ENCODE data around the gene FAM210A. TPM values are rescaled to one million over a fixed set of nuclear protein-coding genes. Genes with fewer than 3 reads are reported as not detected.
A peak's percentile ranks its signal among the peaks of the same experiment; 100 is the strongest.

Gene FAM210A
- total RNA-seq, 2 experiments from 2014 or later = 24.9 to 29.4 TPM

DNA sequence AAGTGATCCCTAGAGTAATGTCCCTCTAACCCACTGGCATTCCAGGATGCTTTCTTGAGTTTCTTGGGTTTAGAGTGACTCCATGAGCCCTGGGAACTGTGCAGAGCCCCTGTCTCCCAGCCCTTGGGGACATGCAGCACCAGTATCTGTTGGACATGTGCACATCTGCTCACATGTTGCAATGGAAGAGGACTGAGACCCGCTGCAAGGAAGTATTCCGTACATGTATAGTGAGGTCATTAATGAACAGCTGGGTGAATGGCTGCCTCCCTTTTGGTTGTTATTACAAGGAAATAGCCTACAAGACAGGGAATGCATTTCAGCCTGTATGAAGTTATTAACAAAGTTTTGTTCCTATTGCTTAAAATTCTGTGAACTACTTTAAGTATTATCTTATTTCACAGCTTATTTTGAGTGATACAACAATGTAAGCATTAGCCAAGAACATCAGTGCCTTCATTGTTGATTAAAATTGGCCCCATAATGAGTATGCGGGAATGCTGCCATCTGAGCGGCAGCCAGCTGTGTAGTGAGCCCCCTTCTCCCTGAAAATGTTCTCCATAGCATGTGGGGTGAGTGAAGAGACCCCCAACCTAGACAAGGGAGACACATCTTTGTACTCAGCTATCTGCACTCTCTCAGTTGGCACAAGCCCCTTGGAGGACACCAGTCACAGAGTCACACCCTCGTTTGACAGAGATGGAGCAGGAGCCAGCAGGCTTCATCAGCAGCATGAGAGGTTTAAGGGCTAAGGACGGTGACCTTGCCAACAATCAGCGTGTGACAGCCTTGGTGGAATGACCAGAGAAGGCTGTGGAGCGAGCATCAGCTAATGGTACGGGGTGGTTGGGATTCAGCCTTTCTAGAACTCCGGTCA, 87.4 kb downstream of the FAM210A start:
- ChIA-PET POLR2A (no interaction called here), CTCF (interaction anchor here (0.5 to 0.9 kb wide), 2 partner anchors 71 to 81 kb away, joined by 3 read pairs; no protein-coding TSS in a partner anchor)
- H3K9me3 Mint-ChIP-seq = no peaks in the 10 kb centered on the region
- peaks cover 3% of the 10 kb centered on the region for H3K36me3 Mint-ChIP-seq
- H3K4me1 Mint-ChIP-seq (ENCODE audit: low read depth) = no peaks in the 10 kb centered on the region
- DNase-seq = no peak
- intact Hi-C loops (cut with micrococcal nuclease) = no loop called here
- H3K27me3 Mint-ChIP-seq = no peaks in the 10 kb centered on the region
- no peak overlapping the region for H3K27ac Mint-ChIP-seq
- H3K4me3 Mint-ChIP-seq = no peak overlapping the region

DNA sequence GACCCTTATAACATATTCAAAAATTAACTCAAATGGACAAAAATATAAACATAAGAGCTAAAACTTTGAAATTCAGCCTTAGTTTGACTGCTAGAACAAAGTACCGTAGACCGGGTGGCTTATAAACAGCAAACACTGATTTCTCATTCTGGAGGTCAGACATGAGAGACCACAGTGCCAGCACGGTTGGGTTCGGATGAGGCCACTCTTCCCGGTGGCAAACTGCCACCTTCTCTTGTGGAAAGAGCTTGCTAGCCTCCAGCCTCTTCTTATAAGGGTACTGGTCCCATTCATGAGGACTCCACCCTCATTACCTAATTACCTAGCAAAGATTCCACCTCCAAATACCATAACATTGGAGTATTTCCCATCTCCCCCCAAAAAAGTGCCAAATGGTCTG, 91.3 kb downstream of the FAM210A start:
- H3K4me3 Mint-ChIP-seq = no peak overlapping the region
- H3K9me3 Mint-ChIP-seq = no peaks in the 10 kb centered on the region
- H3K27ac Mint-ChIP-seq = no peak overlapping the region
- no peak for DNase-seq
- H3K27me3 Mint-ChIP-seq = no peaks in the 10 kb centered on the region
- CTCF ChIA-PET = no interaction called here
- intact Hi-C loops (cut with micrococcal nuclease) = no loop called here
- no peaks in the 10 kb centered on the region for H3K36me3 Mint-ChIP-seq
- peaks cover 3% of the 10 kb centered on the region for H3K4me1 Mint-ChIP-seq (ENCODE audit: low read depth)
- POLR2A ChIA-PET = no interaction called here

DNA sequence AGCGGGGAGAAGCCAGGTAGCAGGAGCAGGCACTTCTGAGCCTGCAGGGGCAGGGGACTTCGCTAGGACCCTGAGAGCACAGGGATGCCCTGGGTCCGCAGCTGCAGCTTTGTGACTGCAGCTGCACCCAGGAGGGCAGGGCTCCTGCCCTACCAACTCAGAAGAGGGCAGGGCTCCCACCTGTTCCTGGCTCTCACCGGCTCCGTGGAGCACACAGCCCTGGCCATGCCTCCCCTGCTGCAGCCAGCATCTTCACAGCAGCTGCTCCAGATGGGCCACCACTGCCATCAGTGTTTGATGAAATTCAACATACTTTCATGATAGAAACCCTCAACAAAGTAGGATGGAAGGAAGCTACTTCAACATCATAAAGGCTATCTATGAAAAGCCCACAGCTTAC, 92.7 kb downstream of the FAM210A start:
- Mint-ChIP-seq H3K4me3 (no peak overlapping the region), H3K4me1 (ENCODE audit: low read depth) (peaks cover 6% of the 10 kb centered on the region), H3K36me3 (no peaks in the 10 kb centered on the region), H3K9me3 (no peaks in the 10 kb centered on the region), H3K27me3 (no peaks in the 10 kb centered on the region), H3K27ac (no peak overlapping the region)
- POLR2A ChIA-PET = no interaction called here
- DNase-seq = no peak
- CTCF ChIA-PET = interaction anchor here (2.5 to 4.7 kb wide), 2 partner anchors 76 to 418 kb away, joined by 20 to 30 read pairs; no protein-coding TSS in a partner anchor
- intact Hi-C loops (cut with micrococcal nuclease) = no loop called here

DNA sequence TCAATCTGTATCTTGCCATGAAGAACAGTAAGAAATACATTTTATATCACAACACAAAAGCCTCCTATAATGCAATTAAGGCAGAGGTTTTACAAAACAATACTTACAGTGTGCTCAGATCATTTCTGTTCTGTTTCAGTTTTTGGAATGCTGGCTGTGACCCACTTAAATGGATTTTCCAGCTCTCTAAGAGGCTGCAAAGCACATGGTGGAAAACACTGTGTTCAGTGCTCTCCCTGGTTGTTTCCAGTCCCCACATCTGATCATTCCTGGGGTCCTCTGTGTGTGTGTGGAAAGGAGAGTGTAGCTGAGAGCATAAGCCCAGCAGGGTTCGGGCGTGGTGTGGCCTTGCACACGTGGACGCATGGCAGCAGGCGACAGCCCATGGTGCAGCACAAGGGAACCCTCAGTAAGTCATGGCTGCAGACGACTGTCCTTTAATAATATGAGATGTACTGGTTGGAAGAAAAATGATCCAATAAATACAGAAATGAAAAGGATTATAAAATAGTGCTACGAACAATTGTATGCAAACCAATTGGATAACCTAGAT, 95.6 kb downstream of the FAM210A start:
- intact Hi-C loops (cut with micrococcal nuclease) = loop anchor here (1.0 kb wide), 2 partner anchors 72 to 414 kb away; no protein-coding TSS in a partner anchor
- no peak overlapping the region for H3K4me3 Mint-ChIP-seq

DNA sequence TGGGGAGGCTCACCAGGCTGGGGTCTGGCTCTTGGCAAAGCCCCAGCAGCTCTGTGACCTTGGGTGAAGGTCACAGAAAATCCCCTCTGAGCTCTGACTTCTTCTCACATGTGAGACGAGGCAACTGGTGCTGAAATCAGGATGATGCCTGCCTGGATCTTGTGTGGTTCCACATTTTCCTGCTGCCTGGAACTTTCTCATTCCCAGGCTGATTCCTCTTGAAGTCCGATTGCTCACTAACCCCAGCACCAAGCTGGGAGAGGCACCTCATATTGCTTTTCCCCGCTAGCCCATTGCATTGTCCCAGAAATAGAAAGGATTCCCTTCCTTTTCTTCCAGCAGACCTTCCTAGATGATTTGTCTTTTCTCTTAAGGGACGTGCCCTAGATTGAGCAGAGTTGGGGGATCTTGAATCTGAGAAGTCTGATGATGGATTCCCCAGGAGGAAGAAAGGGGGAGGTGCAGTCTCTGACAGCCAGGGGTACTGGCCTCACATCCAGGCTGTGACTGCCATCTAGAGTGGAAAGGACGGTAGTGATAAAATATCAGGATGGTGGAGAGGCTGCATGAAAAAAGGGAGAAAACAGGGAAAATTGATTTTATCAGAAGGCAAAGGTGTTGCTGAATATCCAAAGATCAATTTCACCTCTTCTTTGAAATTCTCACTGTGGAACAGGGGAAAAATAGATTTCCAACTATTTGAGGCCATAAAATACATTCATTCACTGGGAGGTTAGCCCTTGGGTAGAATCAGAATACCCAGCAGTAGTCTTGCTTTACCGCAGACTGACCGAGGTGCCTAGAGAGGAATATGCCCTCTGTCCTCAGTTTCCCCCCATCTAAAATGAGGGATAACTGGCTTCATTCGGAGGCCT, 96.3 kb downstream of the FAM210A start:
- Mint-ChIP-seq H3K27me3 (no peaks in the 10 kb centered on the region), H3K4me1 (ENCODE audit: low read depth) (peaks cover 9% of the 10 kb centered on the region), H3K9me3 (no peaks in the 10 kb centered on the region), H3K36me3 (no peaks in the 10 kb centered on the region), H3K4me3 (no peak overlapping the region), H3K27ac (no peak overlapping the region)
- ChIA-PET POLR2A (no interaction called here), CTCF (interaction anchor here (0.6 to 4.7 kb wide), 20 partner anchors 16 to 471 kb away, joined by 3 to 55 read pairs (median 4); no protein-coding TSS in a partner anchor)
- intact Hi-C loops (cut with micrococcal nuclease) = loop anchor here (1.0 kb wide), 2 partner anchors 72 to 414 kb away; no protein-coding TSS in a partner anchor
- peak; percentile 63 for DNase-seq

More for the DNA sequence above, 95.6 kb downstream of the FAM210A start:
- ChIA-PET CTCF (interaction anchor here (3.8 to 4.7 kb wide), 2 partner anchors 72 to 415 kb away, joined by 30 to 55 read pairs; no protein-coding TSS in a partner anchor), POLR2A (no interaction called here)
- Mint-ChIP-seq H3K9me3 (no peaks in the 10 kb centered on the region), H3K36me3 (no peaks in the 10 kb centered on the region), H3K27me3 (no peaks in the 10 kb centered on the region), H3K27ac (no peak overlapping the region), H3K4me1 (ENCODE audit: low read depth) (peaks cover 9% of the 10 kb centered on the region)
- no peak for DNase-seq

DNA sequence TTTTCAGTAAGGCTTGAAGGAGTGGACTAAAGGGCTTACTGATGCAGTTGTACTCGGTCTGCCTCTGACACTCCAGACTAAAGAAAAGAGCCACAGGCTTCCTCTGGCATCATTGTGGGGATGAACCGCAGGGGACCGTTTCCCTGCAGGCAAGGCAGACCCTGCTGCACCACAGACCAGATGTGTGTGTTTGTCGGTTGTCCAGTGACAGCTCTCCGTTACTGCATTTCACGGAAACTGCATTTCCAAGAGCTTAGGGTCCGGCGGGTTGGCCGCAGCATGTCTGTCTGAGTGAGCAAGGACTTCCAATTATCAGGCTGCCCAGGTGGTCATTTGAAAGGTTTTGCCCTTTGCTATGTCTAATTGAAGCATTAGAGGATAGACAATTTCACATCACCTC, 98.1 kb downstream of the FAM210A start:
- no peaks in the 10 kb centered on the region for H3K36me3 Mint-ChIP-seq
- POLR2A ChIA-PET = no interaction called here

DNA sequence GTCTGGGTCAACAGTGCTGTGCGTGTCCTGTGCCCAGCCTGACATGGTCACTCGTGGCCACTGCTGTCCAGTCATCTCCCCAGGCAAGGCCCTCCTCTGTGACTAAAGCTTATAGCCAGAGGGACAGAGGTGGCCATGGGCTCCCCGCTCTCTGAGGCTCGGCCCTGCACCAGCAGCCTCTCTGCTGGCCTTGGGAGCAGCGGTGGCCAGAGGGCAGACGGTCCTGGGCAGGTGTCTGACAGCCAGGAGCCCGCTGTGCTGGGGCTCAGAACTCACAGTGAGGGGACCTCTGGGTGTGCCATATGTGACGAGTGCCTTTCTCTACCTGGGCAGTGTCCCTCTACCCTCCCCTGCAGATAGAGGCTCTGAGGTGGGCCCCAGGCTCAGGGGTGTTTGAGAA, 98.7 kb downstream of the FAM210A start:
- POLR2A ChIA-PET = no interaction called here

More for the DNA sequence above, 98.1 kb downstream of the FAM210A start:
- Mint-ChIP-seq H3K9me3 (no peaks in the 10 kb centered on the region), H3K27me3 (no peaks in the 10 kb centered on the region), H3K4me3 (no peak overlapping the region), H3K27ac (no peak overlapping the region), H3K4me1 (ENCODE audit: low read depth) (peaks cover 9% of the 10 kb centered on the region)
- intact Hi-C loops (cut with micrococcal nuclease) = no loop called here
- CTCF ChIA-PET = interaction anchor here (2.0 to 3.8 kb wide), 2 partner anchors 14 to 69 kb away, joined by 5 to 55 read pairs; no protein-coding TSS in a partner anchor
- DNase-seq = no peak

DNA sequence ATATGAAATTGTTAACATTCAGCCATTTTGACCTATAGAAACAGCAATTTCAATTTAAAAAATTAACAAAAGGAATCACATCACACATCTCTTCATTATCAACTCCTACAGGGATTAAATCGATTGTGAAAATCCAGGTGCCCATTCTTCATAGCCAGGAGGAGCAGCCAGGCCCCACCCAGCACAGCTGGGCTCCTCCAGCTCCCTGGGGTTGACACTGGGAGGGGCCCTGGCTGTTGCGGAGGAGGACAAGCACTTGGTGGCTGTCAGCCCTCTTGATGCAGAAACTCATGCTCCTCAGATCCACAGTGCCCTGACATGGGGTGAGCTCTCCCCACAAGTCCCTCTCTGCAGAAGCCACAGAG, 99.8 kb downstream of the FAM210A start:
- Mint-ChIP-seq H3K27ac (no peak overlapping the region), H3K36me3 (no peaks in the 10 kb centered on the region)
- POLR2A ChIA-PET = no interaction called here

More for the DNA sequence above, 98.7 kb downstream of the FAM210A start:
- CTCF ChIA-PET = no interaction called here
- H3K27me3 Mint-ChIP-seq = no peaks in the 10 kb centered on the region
- intact Hi-C loops (cut with micrococcal nuclease) = no loop called here
- H3K4me1 Mint-ChIP-seq (ENCODE audit: low read depth) = peaks cover 9% of the 10 kb centered on the region
- H3K9me3 Mint-ChIP-seq = no peaks in the 10 kb centered on the region
- DNase-seq = no peak
- H3K4me3 Mint-ChIP-seq = no peak overlapping the region
- no peaks in the 10 kb centered on the region for H3K36me3 Mint-ChIP-seq
- H3K27ac Mint-ChIP-seq = no peak overlapping the region

DNA sequence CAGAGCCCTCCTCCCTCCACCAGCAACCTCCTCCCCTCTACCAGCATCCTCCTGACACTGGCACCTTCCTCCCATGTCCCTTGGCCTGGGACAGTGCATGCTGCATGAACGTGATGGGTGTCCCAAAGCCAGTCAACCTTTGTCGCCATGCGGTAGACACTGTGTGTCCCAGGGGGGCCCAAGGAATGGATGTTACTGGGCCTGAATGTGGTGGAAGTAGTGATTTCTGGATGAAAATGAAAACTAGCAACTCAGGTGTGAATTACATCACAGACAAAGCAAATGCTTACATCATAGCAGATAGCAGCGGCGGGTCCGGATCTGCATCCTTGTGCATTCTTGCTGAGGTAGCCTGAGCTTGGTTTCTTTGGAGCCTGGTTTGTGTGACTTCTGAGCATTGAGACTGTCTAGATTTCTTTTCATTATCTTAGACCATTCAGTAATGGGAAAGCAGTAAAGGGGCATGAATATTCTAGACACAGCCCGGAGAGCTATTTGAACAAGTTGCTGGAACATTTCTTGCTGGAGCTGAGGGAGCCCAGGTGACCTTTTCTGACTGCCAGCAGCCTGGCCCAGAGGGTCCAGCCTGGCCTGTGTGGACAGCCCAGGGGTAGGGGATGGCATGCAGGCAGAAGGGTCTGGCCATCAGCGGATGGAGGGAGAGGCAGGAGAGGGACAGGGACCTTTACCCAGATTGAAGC, 100.4 kb downstream of the FAM210A start:
- CTCF ChIA-PET = interaction anchor here (0.5 to 1.3 kb wide), 2 partner anchors 67 to 100 kb away, joined by 3 to 10 read pairs; partner anchors contain the start of genes FAM210A and RNMT
- intact Hi-C loops (cut with micrococcal nuclease) = no loop called here
- Mint-ChIP-seq H3K4me1 (ENCODE audit: low read depth) (peaks cover 9% of the 10 kb centered on the region), H3K27me3 (no peaks in the 10 kb centered on the region), H3K4me3 (no peak overlapping the region), H3K9me3 (no peaks in the 10 kb centered on the region), H3K27ac (peak overlapping the region; percentile 2), H3K36me3 (peaks cover 2% of the 10 kb centered on the region)
- DNase-seq = no peak
- POLR2A ChIA-PET = no interaction called here

More for the DNA sequence above, 99.8 kb downstream of the FAM210A start:
- no peaks in the 10 kb centered on the region for H3K9me3 Mint-ChIP-seq
- no peaks in the 10 kb centered on the region for H3K27me3 Mint-ChIP-seq
- H3K4me1 Mint-ChIP-seq (ENCODE audit: low read depth) = peaks cover 9% of the 10 kb centered on the region
- DNase-seq = no peak
- intact Hi-C loops (cut with micrococcal nuclease) = no loop called here
- H3K4me3 Mint-ChIP-seq = no peak overlapping the region
- CTCF ChIA-PET = interaction anchor here (0.5 to 1.3 kb wide), 2 partner anchors 68 to 100 kb away, joined by 3 to 10 read pairs; partner anchors contain the start of genes FAM210A and RNMT

DNA sequence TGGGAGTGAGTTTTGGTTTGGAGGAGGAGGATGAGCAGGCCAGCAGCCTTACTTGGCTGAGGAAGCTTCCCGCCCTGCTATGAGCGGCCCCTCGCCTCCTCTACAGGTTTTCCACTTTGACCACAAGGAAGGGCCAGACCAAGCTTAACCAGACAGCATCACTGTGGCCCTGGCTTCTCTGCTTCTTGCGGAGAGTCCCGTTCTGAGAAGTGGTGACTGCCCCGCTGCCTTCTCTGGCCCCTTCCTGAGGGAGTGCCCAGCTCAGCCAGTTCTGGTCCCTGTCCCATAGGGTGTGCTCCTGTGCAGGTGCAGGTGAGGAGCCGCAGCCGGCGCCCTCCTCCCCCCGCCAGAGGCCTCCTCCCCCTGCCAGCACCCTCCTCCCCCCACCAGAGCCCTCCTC, 101.0 kb downstream of the FAM210A start:
- H3K4me3 Mint-ChIP-seq = no peak overlapping the region
- no peak for DNase-seq
- no peaks in the 10 kb centered on the region for H3K27me3 Mint-ChIP-seq
- H3K9me3 Mint-ChIP-seq = no peaks in the 10 kb centered on the region
- POLR2A ChIA-PET = no interaction called here
- no peak overlapping the region for H3K27ac Mint-ChIP-seq
- intact Hi-C loops (cut with micrococcal nuclease) = no loop called here
- H3K36me3 Mint-ChIP-seq = peaks cover 2% of the 10 kb centered on the region
- CTCF ChIA-PET = interaction anchor here (1.3 kb wide), 1 partner anchor 67 kb away, joined by 10 read pairs; no protein-coding TSS in a partner anchor
- H3K4me1 Mint-ChIP-seq (ENCODE audit: low read depth) = peaks cover 9% of the 10 kb centered on the region

DNA sequence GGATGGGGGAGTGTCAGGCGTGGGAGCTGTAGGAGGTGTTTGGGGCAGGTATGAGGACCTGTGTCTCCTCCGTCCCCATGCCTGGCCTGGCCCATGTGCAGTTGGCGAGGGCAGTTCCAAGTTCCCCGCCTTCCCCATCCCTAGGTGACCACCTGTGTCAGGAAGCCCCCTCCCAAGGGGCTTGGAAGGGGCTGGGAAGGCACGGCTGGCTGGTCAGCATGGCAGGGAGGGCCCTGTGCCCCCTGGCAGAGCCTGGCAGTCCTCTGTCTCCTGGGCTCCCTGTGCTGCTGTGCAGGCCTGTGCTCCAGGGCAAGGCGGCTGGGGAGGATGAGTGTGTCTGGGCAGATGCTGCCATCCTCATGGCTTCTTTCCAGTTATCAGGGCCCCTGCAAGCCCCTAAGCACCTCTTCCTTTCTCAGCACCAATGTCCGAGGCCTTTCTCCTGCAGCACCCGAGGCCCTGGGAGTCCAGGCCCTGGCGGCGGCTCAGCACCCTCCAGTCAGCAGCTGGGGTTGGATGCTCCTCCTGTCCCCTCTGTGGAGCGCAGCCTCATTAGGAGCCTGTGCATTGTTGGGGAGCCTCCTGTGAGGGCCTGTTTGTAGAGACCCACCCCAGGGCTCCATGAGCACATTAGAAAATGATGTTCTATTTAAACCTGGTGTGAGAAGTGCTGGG, 101.7 kb downstream of the FAM210A start:
- intact Hi-C loops (cut with micrococcal nuclease) = no loop called here
- peaks cover 3% of the 10 kb centered on the region for H3K4me1 Mint-ChIP-seq (ENCODE audit: low read depth)

More for the DNA sequence above, 101.7 kb downstream of the FAM210A start:
- peaks cover 2% of the 10 kb centered on the region for H3K36me3 Mint-ChIP-seq
- DNase-seq = no peak
- no peak overlapping the region for H3K4me3 Mint-ChIP-seq
- POLR2A ChIA-PET = no interaction called here
- H3K27me3 Mint-ChIP-seq = no peaks in the 10 kb centered on the region
- CTCF ChIA-PET = no interaction called here
- no peak overlapping the region for H3K27ac Mint-ChIP-seq
- no peaks in the 10 kb centered on the region for H3K9me3 Mint-ChIP-seq
